PFSK-1 (cell line): Measurements from ENCODE around the gene SIVA1.

Source experiments
- POLR2AphosphoS5 ChIP-seq: IDR thresholded peaks from 2 replicates; pipeline ENCODE4 v1.6.1; 2012; ENCODE audit warnings: low read depth, mild to moderate bottlenecking, control low read depth, low read length, moderate library complexity
- TAF1 ChIP-seq: IDR thresholded peaks from 2 replicates; pipeline ENCODE4 v1.6.1; 2012; ENCODE audit warnings: low read length, control low read depth, borderline replicate concordance; ENCODE audit not compliant: insufficient read depth

DNA sequence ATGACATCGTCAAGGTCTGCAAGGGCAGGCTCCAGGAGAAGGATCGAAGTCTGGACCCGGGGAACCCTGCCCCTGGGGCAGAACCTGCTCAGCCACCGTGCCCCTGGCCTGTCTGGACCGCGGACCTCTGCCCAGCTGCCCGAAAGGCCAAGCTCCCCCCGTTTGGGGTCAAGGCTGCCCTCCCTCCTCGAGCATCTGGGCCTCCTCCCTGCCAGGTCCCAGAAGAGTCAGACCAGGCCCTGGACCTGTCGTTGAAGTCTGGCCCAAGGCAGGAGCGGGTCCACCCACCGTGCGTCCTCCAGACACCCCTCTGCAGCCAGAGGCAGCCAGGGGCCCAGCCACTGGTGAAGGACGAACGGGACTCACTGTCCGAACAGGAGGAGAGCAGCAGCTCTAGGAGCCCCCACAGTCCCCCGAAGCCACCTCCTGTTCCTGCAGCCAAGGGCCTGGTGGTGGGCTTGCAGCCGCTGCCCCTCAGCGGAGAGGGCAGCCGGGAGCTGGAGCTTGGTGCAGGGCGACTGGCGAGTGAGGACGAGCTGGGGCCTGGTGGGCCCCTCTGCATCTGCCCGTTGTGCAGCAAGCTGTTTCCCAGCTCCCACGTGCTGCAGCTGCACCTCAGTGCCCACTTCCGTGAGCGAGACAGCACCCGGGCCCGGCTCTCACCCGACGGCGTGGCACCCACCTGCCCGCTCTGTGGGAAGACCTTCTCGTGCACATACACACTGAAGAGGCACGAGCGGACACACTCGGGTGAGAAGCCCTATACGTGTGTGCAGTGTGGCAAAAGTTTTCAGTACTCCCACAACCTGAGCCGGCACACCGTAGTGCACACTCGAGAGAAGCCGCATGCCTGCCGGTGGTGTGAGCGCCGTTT is 48.8 kb downstream of the SIVA1 start:
- TF ChIP-seq TAF1: no peak
- TF ChIP-seq POLR2AphosphoS5: no peak
